Measurements from ENCODE around the gene PCDH9. TPM values are rescaled to one million over a fixed set of nuclear protein-coding genes. Genes with fewer than 3 reads are reported as not detected.

Gene PCDH9
- total RNA-seq, 1 experiment from 2014 or later = 4.2 TPM

DNA sequence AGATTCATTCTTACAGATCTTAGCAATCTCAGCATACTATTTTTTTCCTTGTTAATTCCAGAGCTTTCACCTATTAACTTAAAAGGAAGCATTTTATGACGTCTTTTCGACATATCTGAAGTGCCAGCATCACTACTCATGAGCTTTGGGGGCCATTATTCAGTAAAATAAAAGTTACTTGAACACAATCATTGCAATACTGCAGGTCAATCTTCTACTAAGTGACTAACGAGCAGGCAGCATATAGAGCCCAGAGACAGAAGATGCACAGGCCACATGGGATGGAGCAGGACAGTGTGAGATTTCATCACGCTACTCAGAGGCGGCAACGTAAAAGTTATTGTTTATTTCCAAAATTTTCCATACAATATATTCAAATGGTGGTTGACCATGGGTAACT is 382.6 kb downstream of the PCDH9 start:
- ChIA-PET CTCF (no interaction called here), POLR2A (no interaction called here)
- intact Hi-C loops (cut with micrococcal nuclease; ENCODE audit: unreplicated experiment) = no loop called here
- no TSS peak for BruUV-seq (replicated peaks)
- no peak for DNase-seq (ENCODE audit: low read depth, low spot score)
- no peaks in the 10 kb centered on the region for H3K36me3 ChIP-seq (ENCODE audit: control insufficient read depth, insufficient read depth, low read length)
- H3K9me3 ChIP-seq (ENCODE audit: control insufficient read depth, insufficient read depth, low read depth, low read length) = no peaks in the 10 kb centered on the region
- in situ Hi-C loops (cut with HindIII; ENCODE audit: low pct_unique_long_range_greater_than_20kb, low sequenced_read_pairs) = no loop called here
- ATAC-seq = no peak
- H3K27me3 ChIP-seq (ENCODE audit: control insufficient read depth, insufficient read depth, low read length) = no peaks in the 10 kb centered on the region
- no peak overlapping the region for H3K4me3 ChIP-seq (ENCODE audit: low read depth in 2 of 2, low read length in 2 of 2)
- H3K27ac ChIP-seq (ENCODE audit: low read length) = no peak overlapping the region
- TF ChIP-seq POLR2AphosphoS5 (IDR thresholded peaks at IDR 0.05; ENCODE audit: low read depth, low read length) = no peak
- no peak for TF ChIP-seq TCF7L2 (IDR thresholded peaks at IDR 0.05; ENCODE audit: low read depth, low read length)
- TF ChIP-seq SIN3A (IDR thresholded peaks at IDR 0.05; ENCODE audit: borderline replicate concordance, insufficient read depth, low read depth, low read length) = no peak
- TF ChIP-seq, protein P1, sequence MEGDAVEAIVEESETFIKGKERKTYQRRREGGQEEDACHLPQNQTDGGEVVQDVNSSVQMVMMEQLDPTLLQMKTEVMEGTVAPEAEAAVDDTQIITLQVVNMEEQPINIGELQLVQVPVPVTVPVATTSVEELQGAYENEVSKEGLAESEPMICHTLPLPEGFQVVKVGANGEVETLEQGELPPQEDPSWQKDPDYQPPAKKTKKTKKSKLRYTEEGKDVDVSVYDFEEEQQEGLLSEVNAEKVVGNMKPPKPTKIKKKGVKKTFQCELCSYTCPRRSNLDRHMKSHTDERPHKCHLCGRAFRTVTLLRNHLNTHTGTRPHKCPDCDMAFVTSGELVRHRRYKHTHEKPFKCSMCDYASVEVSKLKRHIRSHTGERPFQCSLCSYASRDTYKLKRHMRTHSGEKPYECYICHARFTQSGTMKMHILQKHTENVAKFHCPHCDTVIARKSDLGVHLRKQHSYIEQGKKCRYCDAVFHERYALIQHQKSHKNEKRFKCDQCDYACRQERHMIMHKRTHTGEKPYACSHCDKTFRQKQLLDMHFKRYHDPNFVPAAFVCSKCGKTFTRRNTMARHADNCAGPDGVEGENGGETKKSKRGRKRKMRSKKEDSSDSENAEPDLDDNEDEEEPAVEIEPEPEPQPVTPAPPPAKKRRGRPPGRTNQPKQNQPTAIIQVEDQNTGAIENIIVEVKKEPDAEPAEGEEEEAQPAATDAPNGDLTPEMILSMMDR (IDR thresholded peaks at IDR 0.05) = no peak
- TF ChIP-seq, protein P2, sequence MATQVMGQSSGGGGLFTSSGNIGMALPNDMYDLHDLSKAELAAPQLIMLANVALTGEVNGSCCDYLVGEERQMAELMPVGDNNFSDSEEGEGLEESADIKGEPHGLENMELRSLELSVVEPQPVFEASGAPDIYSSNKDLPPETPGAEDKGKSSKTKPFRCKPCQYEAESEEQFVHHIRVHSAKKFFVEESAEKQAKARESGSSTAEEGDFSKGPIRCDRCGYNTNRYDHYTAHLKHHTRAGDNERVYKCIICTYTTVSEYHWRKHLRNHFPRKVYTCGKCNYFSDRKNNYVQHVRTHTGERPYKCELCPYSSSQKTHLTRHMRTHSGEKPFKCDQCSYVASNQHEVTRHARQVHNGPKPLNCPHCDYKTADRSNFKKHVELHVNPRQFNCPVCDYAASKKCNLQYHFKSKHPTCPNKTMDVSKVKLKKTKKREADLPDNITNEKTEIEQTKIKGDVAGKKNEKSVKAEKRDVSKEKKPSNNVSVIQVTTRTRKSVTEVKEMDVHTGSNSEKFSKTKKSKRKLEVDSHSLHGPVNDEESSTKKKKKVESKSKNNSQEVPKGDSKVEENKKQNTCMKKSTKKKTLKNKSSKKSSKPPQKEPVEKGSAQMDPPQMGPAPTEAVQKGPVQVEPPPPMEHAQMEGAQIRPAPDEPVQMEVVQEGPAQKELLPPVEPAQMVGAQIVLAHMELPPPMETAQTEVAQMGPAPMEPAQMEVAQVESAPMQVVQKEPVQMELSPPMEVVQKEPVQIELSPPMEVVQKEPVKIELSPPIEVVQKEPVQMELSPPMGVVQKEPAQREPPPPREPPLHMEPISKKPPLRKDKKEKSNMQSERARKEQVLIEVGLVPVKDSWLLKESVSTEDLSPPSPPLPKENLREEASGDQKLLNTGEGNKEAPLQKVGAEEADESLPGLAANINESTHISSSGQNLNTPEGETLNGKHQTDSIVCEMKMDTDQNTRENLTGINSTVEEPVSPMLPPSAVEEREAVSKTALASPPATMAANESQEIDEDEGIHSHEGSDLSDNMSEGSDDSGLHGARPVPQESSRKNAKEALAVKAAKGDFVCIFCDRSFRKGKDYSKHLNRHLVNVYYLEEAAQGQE (IDR thresholded peaks at IDR 0.05; ENCODE audit: insufficient read depth in 1 of 2, low read depth in 2 of 2, low read length in 1 of 2) = no peak
- no peaks in the 10 kb centered on the region for H3K4me1 ChIP-seq (ENCODE audit: control insufficient read depth, insufficient read depth, low read length)

DNA sequence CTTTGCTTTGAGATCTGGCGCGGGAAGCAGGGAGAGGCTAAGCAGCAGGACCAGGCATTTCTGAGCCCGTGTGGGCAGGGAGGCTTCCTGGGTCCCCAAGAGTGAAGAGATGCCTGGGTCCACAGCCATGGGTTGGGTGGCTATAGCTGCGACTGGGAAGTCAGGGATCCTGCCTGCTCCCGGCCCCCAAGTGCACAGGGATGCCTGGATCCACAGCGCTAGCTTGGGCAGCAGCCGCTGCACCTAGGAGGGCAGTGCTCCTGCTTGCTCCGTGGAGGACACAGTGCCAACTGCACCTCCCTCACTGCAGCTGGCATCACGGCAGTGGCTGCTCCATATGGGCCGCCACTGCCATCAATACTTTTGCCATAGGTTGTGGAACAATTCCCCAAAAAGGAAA is 384.7 kb downstream of the PCDH9 start:
- Histone ChIP-seq H3K9me3 (ENCODE audit: control insufficient read depth, insufficient read depth, low read depth, low read length) (no peaks in the 10 kb centered on the region), H3K4me1 (ENCODE audit: control insufficient read depth, insufficient read depth, low read length) (no peaks in the 10 kb centered on the region), H3K27me3 (ENCODE audit: control insufficient read depth, insufficient read depth, low read length) (no peaks in the 10 kb centered on the region), H3K36me3 (ENCODE audit: control insufficient read depth, insufficient read depth, low read length) (no peaks in the 10 kb centered on the region), H3K4me3 (ENCODE audit: low read depth in 2 of 2, low read length in 2 of 2) (no peak overlapping the region), H3K27ac (ENCODE audit: low read length) (no peak overlapping the region)
- no TSS peak for BruUV-seq (replicated peaks)
- DNase-seq (ENCODE audit: low read depth, low spot score) (no peak), ATAC-seq (no peak)
- CTCF ChIA-PET = no interaction called here
- no peak for TF ChIP-seq POLR2AphosphoS5 (IDR thresholded peaks at IDR 0.05; ENCODE audit: low read depth, low read length)
- TF ChIP-seq, protein P1 (IDR thresholded peaks at IDR 0.05) = no peak
- TF ChIP-seq SIN3A (IDR thresholded peaks at IDR 0.05; ENCODE audit: borderline replicate concordance, insufficient read depth, low read depth, low read length) = no peak
- TF ChIP-seq TCF7L2 (IDR thresholded peaks at IDR 0.05; ENCODE audit: low read depth, low read length) = no peak
- TF ChIP-seq, protein P2 (IDR thresholded peaks at IDR 0.05; ENCODE audit: insufficient read depth in 1 of 2, low read depth in 2 of 2, low read length in 1 of 2) = no peak
- intact Hi-C loops (cut with micrococcal nuclease; ENCODE audit: unreplicated experiment) (no loop called here), in situ Hi-C loops (cut with HindIII; ENCODE audit: low pct_unique_long_range_greater_than_20kb, low sequenced_read_pairs) (no loop called here)
- POLR2A ChIA-PET = no interaction called here
